ENCODE results near the gene PRRC2C.
A peak's percentile ranks its signal among the peaks of the same experiment; 100 is the strongest.
"Not testable (repeated sequence)": the region's sequence is repeated elsewhere in the genome, so short reads cannot be mapped to it uniquely, and the experiment has no call there.

Gene PRRC2C

DNA sequence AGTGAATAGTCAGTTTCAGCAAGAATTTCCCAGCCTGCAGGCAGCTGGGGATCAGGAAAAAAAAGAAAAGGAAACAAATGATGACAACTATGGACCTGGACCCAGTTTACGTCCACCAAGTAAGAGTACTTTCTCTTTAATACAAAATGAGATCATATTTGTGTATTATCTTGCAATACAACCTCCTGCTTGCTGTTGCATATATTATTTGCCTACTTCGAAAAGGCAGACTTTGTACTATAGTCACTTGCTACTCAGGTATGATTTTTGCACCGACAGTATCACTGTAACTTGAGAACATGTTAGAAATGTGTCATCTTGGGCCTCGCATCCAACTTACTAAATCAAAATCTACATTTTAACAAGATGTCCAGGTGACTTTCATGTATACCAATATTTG is 30.4 kb downstream of the PRRC2C start:
- Mint-ChIP-seq H3K36me3 (ENCODE audit: low read depth) (peaks cover 65% of the 10 kb centered on the region), H3K4me3 (no peak overlapping the region), H3K4me1 (ENCODE audit: low read depth) (peaks cover 45% of the 10 kb centered on the region), H3K27ac (no peak overlapping the region), H3K9me3 (no peaks in the 10 kb centered on the region), H3K27me3 (no peaks in the 10 kb centered on the region)

DNA sequence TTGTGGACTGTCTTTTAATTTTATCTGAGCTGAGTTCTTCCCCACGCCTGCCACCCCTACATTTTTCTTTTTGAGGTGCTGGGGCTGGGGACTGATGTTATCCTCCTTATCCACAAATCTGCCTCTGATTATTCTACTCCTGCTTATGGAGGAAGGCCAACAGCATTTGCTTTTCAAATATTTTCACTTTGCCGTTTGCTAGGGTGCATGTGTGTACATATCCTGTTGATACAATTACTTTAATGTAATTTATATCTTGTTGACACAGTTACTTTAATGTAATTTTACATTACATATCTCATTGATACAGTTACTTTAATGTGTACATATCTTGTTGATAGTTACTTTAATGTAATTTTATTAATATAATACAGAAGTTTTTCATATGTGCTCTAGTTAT is 36.2 kb downstream of the PRRC2C start:
- Mint-ChIP-seq H3K4me3 (no peak overlapping the region), H3K27ac (no peak overlapping the region), H3K4me1 (ENCODE audit: low read depth) (peaks cover 11% of the 10 kb centered on the region), H3K36me3 (ENCODE audit: low read depth) (peaks cover 77% of the 10 kb centered on the region), H3K9me3 (no peaks in the 10 kb centered on the region), H3K27me3 (no peaks in the 10 kb centered on the region)

DNA sequence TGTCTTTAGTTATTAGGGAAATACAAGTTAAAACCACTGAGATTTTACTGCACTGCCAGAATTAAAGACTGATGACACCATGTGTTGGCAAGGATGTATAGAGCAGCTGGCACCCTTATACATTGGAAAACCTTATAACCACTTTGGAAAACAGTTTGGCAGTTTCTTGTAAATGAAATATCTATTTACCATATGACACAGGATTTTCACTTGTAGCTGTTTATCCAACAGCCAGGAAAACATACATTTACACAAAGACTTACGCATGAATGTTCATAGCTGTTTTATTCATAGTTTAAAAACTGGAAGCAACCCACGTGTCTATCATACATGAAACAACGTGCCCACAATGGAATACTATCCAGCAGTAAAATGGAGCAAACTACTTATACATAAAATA is 45.3 kb downstream of the PRRC2C start:
- H3K36me3 Mint-ChIP-seq (ENCODE audit: low read depth) = peaks cover 75% of the 10 kb centered on the region
- H3K4me3 Mint-ChIP-seq = no peak overlapping the region
- H3K27ac Mint-ChIP-seq = no peak overlapping the region
- no peaks in the 10 kb centered on the region for H3K27me3 Mint-ChIP-seq
- H3K9me3 Mint-ChIP-seq = no peaks in the 10 kb centered on the region
- no peaks in the 10 kb centered on the region for H3K4me1 Mint-ChIP-seq (ENCODE audit: low read depth)

DNA sequence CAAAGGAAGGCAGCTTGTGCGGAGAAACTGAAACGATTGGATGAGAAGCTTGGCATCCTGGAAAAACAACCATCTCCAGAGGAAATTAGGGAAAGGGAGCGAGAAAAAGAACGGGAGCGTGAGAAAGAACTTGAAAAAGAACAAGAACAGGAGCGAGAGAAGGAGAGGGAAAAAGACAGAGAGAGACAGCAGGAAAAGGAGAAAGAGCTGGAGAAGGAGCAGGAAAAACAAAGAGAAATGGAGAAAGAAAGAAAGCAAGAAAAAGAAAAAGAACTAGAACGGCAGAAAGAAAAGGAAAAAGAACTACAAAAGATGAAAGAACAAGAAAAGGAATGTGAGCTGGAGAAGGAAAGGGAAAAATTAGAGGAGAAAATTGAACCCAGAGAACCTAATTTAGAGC is 47.2 kb downstream of the PRRC2C start:
- Mint-ChIP-seq H3K27ac (peak overlapping the region; percentile 36), H3K4me1 (ENCODE audit: low read depth) (no peaks in the 10 kb centered on the region), H3K4me3 (peak overlapping the region; percentile 22), H3K9me3 (no peaks in the 10 kb centered on the region), H3K36me3 (ENCODE audit: low read depth) (peaks cover 82% of the 10 kb centered on the region), H3K27me3 (no peaks in the 10 kb centered on the region)

DNA sequence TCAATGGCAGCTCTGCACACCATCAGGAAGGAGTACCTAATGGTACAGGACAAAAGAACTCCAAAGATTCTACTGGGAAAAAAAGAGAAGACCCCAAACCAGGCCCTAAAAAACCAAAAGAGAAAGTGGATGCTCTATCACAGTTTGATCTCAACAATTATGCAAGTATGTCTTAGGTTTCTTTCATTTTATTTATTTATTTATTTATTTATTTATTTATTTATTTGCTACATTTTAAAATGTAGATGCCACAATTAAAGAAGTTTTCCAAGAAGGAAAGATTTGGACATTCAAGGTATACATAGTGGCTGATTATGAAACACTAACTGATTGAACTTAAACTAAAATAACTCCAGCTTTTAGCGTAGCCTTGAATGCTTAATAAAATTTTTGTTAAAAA is 60.2 kb downstream of the PRRC2C start:
- Mint-ChIP-seq H3K4me1 (ENCODE audit: low read depth) (peaks cover 9% of the 10 kb centered on the region), H3K27ac (peak overlapping the region; percentile 31), H3K36me3 (ENCODE audit: low read depth) (peaks cover 82% of the 10 kb centered on the region), H3K27me3 (no peaks in the 10 kb centered on the region), H3K9me3 (no peaks in the 10 kb centered on the region), H3K4me3 (no peak overlapping the region)

DNA sequence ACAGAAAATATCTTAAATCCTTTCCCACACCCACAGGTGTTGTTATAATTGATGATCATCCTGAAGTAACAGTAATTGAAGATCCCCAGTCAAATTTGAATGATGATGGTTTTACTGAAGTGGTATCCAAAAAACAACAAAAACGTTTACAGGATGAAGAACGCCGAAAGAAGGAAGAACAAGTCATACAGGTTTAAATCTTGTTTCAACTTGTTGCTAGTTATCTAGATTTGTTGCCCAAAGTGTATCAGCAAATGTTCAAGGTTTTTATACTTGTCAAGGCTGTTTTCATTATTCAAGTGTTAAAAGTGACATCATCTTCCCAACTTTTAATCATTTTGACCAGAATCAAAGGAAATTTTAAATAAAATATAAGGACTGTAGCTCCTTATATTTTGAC is 64.7 kb downstream of the PRRC2C start:
- H3K4me3 Mint-ChIP-seq = no peak overlapping the region
- H3K4me1 Mint-ChIP-seq (ENCODE audit: low read depth) = peaks cover 33% of the 10 kb centered on the region
- H3K36me3 Mint-ChIP-seq (ENCODE audit: low read depth) = peaks cover 91% of the 10 kb centered on the region
- no peaks in the 10 kb centered on the region for H3K27me3 Mint-ChIP-seq
- H3K9me3 Mint-ChIP-seq = no peaks in the 10 kb centered on the region
- no peak overlapping the region for H3K27ac Mint-ChIP-seq

DNA sequence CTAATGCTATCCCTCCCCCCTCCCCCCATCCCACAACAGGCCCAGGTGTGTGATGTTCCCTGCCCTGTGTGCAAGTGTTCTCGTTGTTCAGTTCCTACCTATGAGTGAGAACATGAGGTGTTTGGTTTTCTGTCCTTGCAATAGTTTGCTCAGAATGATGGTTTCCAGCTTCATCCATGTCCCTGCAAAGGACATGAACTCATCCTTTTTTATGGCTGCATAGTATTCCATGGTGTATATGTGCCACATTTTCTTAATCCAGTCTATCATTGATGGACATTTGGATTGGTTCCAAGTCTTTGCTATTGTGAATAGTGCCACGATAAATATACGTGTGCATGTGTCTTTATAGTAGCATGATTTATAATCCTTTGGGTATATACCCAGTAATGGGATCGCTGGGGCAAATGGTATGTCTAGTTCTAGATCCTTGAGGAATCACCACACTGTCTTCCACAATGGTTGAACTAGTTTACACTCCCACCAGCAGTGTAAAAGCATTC is 65.3 kb downstream of the PRRC2C start:
- H3K27ac Mint-ChIP-seq, H3K27me3 Mint-ChIP-seq, H3K9me3 Mint-ChIP-seq, H3K4me3 Mint-ChIP-seq: not testable (repeated sequence)
- Mint-ChIP-seq H3K36me3 (ENCODE audit: low read depth) (peaks cover 92% of the 10 kb centered on the region), H3K4me1 (ENCODE audit: low read depth) (peaks cover 33% of the 10 kb centered on the region)

DNA sequence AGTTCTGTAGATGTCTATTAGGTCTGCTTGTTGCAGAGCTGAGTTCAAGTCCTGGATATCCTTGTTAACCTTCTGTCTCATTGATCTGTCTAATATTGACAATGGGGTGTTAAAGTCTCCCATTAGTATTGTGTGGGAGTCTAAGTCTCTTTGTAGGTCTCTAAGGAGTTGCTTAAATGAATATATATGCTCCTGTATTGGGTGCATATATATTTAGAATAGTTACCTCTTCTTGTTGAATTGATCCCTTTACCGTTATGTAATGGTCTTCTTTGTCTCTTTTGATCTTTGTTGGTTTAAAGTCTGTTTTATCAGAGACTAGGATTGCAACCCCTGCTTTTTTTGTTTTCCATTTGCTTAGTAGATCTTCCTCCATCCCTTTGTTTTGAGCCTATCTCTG is 68.6 kb downstream of the PRRC2C start:
- not testable (repeated sequence) for H3K4me3 Mint-ChIP-seq, H3K9me3 Mint-ChIP-seq, H3K27me3 Mint-ChIP-seq
- peaks cover 24% of the 10 kb centered on the region for H3K4me1 Mint-ChIP-seq (ENCODE audit: low read depth)
- H3K27ac Mint-ChIP-seq = peak overlapping the region; percentile 53
- peaks cover 98% of the 10 kb centered on the region for H3K36me3 Mint-ChIP-seq (ENCODE audit: low read depth)

DNA sequence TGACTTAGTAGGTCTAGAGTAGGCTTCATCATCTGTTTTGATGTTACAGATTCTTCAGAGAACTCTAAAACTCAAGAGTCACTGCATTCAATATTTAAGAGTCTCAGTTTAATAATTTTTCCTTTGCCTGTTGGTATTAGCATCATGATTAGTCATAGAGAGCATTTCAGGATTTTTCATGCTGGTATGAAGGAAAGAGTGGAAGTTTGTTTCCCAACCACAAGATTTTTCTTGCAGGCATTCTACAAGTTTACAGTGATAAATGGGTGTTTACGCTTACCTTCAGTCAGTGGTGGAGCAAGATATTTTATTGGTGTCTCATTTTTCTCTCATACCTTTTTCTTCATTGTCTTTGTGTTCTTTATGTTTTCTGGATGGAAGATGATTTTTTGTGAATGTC is 78.3 kb downstream of the PRRC2C start:
- no peaks in the 10 kb centered on the region for H3K9me3 Mint-ChIP-seq
- H3K27me3 Mint-ChIP-seq = no peaks in the 10 kb centered on the region
- H3K4me3 Mint-ChIP-seq = no peak overlapping the region
- H3K27ac Mint-ChIP-seq = no peak overlapping the region
- peaks cover 4% of the 10 kb centered on the region for H3K4me1 Mint-ChIP-seq (ENCODE audit: low read depth)
- H3K36me3 Mint-ChIP-seq (ENCODE audit: low read depth) = peaks cover 37% of the 10 kb centered on the region

DNA sequence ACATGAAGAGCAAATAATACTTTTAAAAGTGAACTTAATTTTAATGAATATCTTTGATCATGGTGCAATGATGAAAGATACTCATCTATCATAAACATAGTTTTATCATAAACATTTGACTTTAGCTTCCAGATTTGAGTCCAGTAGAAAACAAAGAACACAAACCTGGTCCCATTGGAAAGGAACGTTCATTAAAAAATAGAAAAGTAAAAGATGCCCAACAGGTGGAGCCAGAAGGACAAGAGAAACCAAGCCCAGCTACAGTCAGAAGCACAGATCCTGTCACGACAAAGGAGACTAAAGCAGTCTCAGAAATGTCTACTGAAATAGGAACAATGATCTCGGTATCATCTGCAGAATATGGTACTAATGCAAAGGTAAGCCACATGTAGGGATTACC is 81.1 kb downstream of the PRRC2C start:
- H3K36me3 Mint-ChIP-seq (ENCODE audit: low read depth) = peaks cover 52% of the 10 kb centered on the region
- no peaks in the 10 kb centered on the region for H3K27me3 Mint-ChIP-seq
- no peak overlapping the region for H3K4me3 Mint-ChIP-seq
- H3K27ac Mint-ChIP-seq = no peak overlapping the region
- H3K9me3 Mint-ChIP-seq = no peaks in the 10 kb centered on the region
- H3K4me1 Mint-ChIP-seq (ENCODE audit: low read depth) = peaks cover 11% of the 10 kb centered on the region

DNA sequence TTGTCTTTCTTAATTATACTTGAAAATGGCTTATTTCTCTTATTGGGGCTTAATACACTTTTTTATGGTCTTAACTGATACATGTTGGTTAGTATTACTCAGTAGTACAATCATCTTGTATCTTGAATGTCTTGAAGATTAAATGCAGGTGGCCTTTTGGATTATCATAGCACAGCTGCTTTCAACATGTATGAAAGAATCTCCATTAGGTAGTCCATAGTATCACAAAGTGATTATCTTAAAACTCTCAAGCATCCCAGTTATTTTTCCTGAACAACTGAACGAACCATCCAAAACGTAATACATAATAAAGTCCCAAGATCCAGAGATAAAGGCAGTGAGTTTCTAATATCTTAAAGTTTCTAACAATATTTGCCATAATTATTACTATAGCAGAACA is 85.0 kb downstream of the PRRC2C start:
- Mint-ChIP-seq H3K27ac (peak overlapping the region; percentile 31), H3K4me3 (no peak overlapping the region), H3K9me3 (no peaks in the 10 kb centered on the region), H3K36me3 (ENCODE audit: low read depth) (peaks cover 70% of the 10 kb centered on the region), H3K4me1 (ENCODE audit: low read depth) (peaks cover 7% of the 10 kb centered on the region), H3K27me3 (no peaks in the 10 kb centered on the region)

DNA sequence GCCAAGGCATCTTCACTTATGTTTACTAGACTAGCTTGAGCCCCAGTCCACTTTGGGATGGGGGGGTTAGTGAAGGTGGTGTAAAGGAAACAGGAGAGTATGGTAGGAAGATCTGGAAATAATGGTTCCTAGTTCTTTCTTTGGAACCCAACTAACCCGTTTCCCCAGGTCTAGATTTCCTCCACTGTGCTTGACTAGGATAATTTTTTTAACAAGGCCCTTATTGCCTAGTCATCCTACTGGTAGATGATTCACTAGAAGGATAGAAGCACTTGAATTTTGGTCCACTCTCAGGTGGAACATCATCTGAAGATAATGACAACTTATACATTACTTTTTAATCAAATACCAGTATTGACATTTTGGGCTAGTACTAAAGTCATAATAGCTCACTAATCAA is 90.8 kb downstream of the PRRC2C start:
- no peak overlapping the region for H3K4me3 Mint-ChIP-seq
- H3K4me1 Mint-ChIP-seq (ENCODE audit: low read depth) = peaks cover 17% of the 10 kb centered on the region
- H3K9me3 Mint-ChIP-seq = no peaks in the 10 kb centered on the region
- peaks cover 84% of the 10 kb centered on the region for H3K36me3 Mint-ChIP-seq (ENCODE audit: low read depth)
- H3K27ac Mint-ChIP-seq = peak overlapping the region; percentile 36
- no peaks in the 10 kb centered on the region for H3K27me3 Mint-ChIP-seq

DNA sequence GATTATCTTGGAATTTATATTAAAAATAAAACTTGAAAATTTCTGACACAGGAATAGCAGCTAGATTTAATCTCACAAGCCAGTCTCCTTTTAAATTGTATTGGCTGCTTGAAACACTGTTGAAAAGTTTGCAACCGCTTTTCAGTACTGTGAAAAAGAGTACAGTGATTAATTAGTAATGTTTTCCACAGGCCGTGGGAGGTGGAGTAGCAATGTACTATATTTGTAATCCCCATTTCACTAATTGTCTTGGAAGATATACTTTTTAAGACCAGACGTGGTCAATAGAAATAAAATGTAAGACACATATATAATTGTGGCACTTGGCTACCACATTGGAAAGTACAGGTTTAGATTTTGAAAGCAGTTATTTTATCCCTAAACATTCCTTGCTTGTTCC is 95.9 kb downstream of the PRRC2C start:
- Mint-ChIP-seq H3K4me3 (no peak overlapping the region), H3K27ac (peak overlapping the region; percentile 82), H3K9me3 (no peaks in the 10 kb centered on the region), H3K27me3 (no peaks in the 10 kb centered on the region), H3K4me1 (ENCODE audit: low read depth) (peaks cover 22% of the 10 kb centered on the region), H3K36me3 (ENCODE audit: low read depth) (peaks cover 85% of the 10 kb centered on the region)

DNA sequence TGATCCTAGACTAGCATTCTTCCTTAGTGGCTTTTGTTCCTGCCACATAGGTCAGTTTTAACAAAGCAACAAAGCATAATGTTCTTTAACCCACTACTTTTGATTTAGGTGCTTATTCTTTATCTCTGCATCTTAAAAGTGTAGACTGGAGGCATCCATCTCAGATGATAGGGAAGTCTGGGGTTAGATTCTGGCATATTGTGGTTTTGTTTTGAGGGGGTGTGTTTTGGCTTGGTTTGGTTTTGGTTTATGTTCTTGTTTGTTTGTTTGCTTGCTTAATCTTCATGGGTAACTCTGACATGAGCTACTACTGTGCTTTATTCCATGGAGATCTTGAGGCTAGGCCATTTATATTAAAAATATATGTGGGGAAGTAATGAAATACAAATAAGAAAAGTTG is 96.4 kb downstream of the PRRC2C start:
- H3K4me3 Mint-ChIP-seq = no peak overlapping the region
- H3K36me3 Mint-ChIP-seq (ENCODE audit: low read depth) = peaks cover 86% of the 10 kb centered on the region
- H3K4me1 Mint-ChIP-seq (ENCODE audit: low read depth) = peaks cover 22% of the 10 kb centered on the region
- H3K9me3 Mint-ChIP-seq = no peaks in the 10 kb centered on the region
- peak overlapping the region; percentile 29 for H3K27ac Mint-ChIP-seq
- H3K27me3 Mint-ChIP-seq = no peaks in the 10 kb centered on the region

DNA sequence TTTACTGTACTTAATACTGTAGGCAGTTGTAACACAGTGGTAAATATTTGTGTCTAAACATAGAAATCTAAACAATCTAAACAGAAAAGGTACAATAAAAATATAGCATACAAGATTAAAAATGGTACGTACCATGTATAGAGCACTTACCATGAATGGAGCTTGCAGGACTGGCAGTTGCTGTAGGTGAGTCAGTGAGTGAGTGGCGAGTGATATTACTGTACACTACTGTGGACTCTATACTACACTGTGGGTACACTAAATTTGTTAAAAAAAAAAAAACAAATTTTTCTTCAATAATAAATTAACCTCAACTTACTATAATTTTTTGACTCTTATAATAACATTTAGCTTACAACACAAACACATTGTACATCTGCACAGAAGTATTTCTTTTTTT is 97.3 kb downstream of the PRRC2C start:
- Mint-ChIP-seq H3K4me1 (ENCODE audit: low read depth) (peaks cover 22% of the 10 kb centered on the region), H3K4me3 (no peak overlapping the region), H3K27me3 (no peaks in the 10 kb centered on the region), H3K9me3 (no peaks in the 10 kb centered on the region), H3K27ac (no peak overlapping the region), H3K36me3 (ENCODE audit: low read depth) (peaks cover 86% of the 10 kb centered on the region)

DNA sequence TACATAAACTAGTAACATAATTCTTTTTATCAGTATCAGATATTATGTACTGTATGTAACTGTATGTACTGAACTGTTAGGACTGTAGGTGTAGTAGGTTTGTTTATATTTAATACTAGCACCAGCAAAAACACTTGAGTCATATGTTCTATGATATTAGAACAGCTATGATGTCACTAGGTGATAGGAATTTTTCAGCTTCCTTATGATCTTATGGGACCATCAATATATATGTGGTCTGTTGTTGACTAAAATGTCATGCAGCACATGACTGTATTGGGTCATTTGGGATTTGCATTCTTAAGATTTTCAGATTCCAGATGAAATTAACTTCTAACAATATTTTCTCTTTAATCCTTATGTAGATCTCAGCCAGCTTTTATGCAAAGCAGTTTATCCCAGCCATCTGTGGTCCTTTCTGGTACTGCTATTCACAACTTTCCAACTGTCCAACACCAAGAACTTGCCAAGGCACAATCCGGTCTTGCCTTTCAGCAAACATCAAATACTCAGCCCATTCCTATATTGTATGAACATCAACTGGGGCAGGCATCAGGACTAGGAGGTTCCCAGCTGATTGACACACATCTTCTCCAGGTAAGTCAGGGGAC is 98.4 kb downstream of the PRRC2C start:
- peaks cover 82% of the 10 kb centered on the region for H3K36me3 Mint-ChIP-seq (ENCODE audit: low read depth)

More for the DNA sequence above, 98.4 kb downstream of the PRRC2C start:
- peak overlapping the region; percentile 9 for H3K27ac Mint-ChIP-seq
- H3K9me3 Mint-ChIP-seq = no peaks in the 10 kb centered on the region
- H3K4me3 Mint-ChIP-seq = no peak overlapping the region
- H3K4me1 Mint-ChIP-seq (ENCODE audit: low read depth) = peaks cover 23% of the 10 kb centered on the region
- no peaks in the 10 kb centered on the region for H3K27me3 Mint-ChIP-seq

Measured in stimulated activated naive CD8-positive, alpha-beta T cell treated with anti-CD3 and anti-CD28 coated beads, Interleukin-15, Interleukin-2, amounts not matched to agents 100 ng/mL and 50 ng/mL, for 24 hours (primary cell).